Activated T-cell treated with anti-CD3 and anti-CD28 coated beads, Interleukin-2, amount 50 U/mL, for 72 hours (primary cell): Measurements from ENCODE around the gene CARNS1. TPM values are rescaled to one million over a fixed set of nuclear protein-coding genes. Genes with fewer than 3 reads are reported as not detected.

Experiments used
- ATAC-seq, 2 donors: fragments of 150-1000 bp; cut with Tn5 transposase; replicated peaks in 1 of 2; 2 replicates each; pipeline ENCODE4 v1.10.0; 2021; ENCODE audit warnings: moderate library complexity in 2 of 2, mild to moderate bottlenecking in 1 of 2
- DNase-seq, 2 donors: peaks; one replicate each; pipeline ENCODE4 v3.0.0; 2021 to 2022; ENCODE audit warnings: mixed read lengths in 1 of 2
- H3K27ac Mint-ChIP-seq: one replicate; pipeline ENCODE4 v1.8.0; 2022; ENCODE audit warnings: mild to moderate bottlenecking, moderate library complexity, mixed read lengths
- H3K27me3 Mint-ChIP-seq: one replicate; pipeline ENCODE4 v1.8.0; 2022; ENCODE audit warnings: low read depth, mixed read lengths
- H3K36me3 Mint-ChIP-seq, 2 donors: one replicate each; pipeline ENCODE4 v1.8.0; 2022; ENCODE audit warnings: mixed read lengths in 2 of 2, mild to moderate bottlenecking in 1 of 2; ENCODE audit not compliant: insufficient read depth in 2 of 2
- H3K4me1 Mint-ChIP-seq: one replicate; pipeline ENCODE4 v1.8.0; 2022; ENCODE audit warnings: low read depth, mixed read lengths
- H3K4me3 Mint-ChIP-seq, 2 donors: one replicate each; pipeline ENCODE4 v1.8.0; 2022; ENCODE audit warnings: mild to moderate bottlenecking in 2 of 2, mixed read lengths in 2 of 2, moderate library complexity in 2 of 2
- H3K9me3 Mint-ChIP-seq, 2 donors: one replicate each; pipeline ENCODE4 v1.8.0; 2022; ENCODE audit warnings: mixed read lengths in 2 of 2
- total RNA-seq, 2 donors: library from RNA; stranded (reverse); gene quantifications; one replicate each; pipeline ENCODE4 v1.2.3, GENCODE V29; 2022

The CARNS1 gene
- total RNA-seq, 2 donors from 2014 or later = 3.8 to 5.0 TPM

DNA sequence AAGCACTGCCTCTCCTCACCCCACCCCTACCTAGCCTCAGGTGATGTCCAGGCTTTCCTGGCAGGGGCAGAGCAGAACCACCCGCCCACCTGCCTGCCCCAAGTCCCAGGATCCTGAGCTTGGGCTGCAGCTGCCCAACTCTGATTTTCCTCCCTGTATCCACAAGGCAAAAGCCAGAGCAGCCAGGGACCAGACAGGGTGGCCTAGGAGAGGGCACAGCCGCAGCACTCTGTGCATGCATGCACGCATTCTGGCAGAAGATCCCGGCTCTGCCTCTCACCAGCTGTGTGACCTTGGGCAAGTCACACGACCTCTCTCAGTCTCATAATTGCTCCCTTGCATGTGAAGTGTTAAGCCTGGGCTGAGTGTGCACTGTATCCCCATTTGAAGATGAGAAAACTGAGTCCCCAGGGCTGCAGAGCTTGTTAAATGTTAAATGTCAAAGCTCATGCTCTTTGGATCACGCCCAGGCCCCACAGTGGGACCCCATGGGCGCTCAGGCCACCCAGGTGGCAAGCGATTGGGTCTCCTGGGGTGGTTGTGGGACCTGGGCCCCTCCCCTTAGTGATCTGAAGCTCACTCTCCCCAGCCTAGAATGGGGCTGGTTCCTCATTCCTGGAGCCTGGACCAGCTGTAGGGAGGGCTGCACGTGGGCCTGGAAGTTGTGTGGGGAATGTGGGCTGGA lies 2.8 kb upstream of the CARNS1 start:
- no peaks in the 10 kb centered on the region for H3K27me3 Mint-ChIP-seq
- H3K9me3 Mint-ChIP-seq = no peaks in the 10 kb centered on the region
- peak overlapping the region; percentile 13 to 29 for H3K4me3 Mint-ChIP-seq
- no peak for ATAC-seq
- peaks cover 78% of the 10 kb centered on the region for H3K4me1 Mint-ChIP-seq
- H3K36me3 Mint-ChIP-seq = peaks cover 0 to 2% of the 10 kb centered on the region in 2 donors
- peak overlapping the region; percentile 38 for H3K27ac Mint-ChIP-seq
- no peak for DNase-seq

DNA sequence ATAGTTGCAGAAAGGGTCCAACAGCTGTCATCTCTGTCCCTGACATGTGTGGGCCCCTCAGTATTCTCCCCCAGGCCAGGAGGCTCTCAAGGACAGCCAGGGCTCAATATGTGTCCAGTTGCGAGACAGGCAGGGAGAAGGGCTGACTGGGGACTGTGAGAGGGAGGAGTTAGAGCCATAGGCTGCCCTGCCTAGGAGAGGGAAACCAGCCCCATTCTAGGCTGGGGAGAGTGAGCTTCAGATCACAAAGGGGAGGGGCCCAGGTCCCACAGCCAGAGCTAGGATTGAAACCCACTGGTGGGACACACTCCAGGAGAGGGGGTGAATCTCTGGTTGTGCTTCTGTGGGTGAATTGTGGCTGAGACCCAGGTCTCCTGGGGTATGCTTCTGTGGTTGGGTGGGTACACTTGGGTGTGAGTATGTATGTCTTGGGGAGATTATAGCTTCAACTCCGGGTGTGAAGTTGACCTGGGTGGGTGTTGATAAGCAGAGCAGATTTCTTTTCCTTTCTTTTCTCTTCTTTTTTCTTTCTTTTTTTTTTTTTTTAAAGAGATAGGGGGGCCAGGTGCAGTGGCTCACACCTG lies 2.1 kb upstream of the CARNS1 start:
- Mint-ChIP-seq H3K27me3 (no peaks in the 10 kb centered on the region), H3K4me1 (peaks cover 78% of the 10 kb centered on the region), H3K9me3 (no peaks in the 10 kb centered on the region), H3K4me3 (peak overlapping the region; percentile 10 to 32), H3K36me3 (peaks cover 0 to 2% of the 10 kb centered on the region in 2 donors), H3K27ac (peak overlapping the region; percentile 22)
- no peak for ATAC-seq
- DNase-seq = no peak

DNA sequence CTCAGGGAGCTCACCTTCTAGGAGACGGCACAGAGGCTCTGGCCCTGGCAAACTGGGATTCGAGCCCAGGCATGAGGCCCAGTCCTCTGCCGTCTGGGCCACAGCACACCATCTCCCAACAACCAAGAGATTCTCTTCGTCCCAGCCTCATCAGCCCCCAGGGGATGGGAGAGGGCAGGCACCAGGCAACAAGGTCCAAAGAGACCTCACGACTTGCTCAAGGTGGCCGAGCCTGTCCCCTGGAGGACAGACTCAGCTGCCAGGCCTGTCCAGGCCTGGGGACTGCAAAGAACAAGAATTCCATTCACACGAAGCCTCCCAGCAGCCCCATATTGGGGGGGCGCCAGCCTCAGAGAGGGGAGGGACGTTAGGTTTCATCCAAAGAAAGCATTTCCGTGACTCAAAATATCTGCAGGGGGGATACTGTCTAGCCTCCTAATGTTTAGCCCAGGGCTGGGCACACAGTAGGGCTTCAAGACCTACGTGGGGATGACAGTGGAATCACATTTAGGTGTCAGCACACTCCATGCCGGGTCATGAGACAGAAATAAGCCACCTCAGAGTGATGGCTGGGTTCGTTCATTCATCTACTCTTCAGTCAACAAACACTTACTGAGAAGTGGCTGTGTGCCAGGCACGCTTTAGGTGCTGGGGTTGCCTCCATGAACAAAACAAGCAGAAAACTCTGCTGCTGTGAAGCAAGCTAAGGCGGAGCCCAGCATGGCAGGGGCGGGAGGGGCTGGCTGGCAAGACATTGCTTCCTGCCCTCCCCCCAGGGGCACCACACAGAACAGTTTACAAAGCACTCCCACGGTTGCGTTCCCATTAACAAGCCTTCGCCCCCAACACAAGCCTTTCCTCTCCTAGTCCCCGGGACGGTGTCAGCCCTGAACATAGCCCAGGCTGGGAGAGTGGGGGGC lies 1.2 kb downstream of the CARNS1 start:
- DNase-seq = peak in 1 of 2 donors; percentile 63
- ATAC-seq = peak; percentile 1 to 3
- Mint-ChIP-seq H3K27me3 (no peaks in the 10 kb centered on the region), H3K4me1 (peaks cover 74% of the 10 kb centered on the region), H3K9me3 (no peaks in the 10 kb centered on the region), H3K4me3 (peak overlapping the region; percentile 72 to 83), H3K27ac (peak overlapping the region; percentile 21), H3K36me3 (no peaks in the 10 kb centered on the region)

DNA sequence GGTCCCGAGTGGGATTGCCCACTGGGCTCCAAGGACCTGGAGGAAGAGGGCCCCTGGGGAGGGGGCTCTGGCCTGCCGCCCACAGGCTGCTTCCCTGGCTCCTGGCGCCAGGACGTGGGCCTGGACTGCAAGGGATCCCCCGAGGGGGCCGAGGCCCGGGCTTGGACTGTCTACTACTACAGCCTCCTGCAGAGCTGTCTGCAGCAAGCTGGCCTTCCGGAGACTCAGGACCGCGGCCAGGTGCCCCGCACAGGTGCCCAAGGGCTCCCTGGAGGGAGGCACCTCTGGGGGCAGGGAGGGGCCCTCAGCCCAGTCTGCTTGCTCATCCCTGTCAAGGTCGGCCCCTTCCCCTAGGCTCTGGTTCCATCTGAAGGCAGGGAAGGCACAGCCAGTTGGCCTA lies 1.9 kb downstream of the CARNS1 start:
- ATAC-seq (no peak), DNase-seq (no peak)
- Mint-ChIP-seq H3K4me3 (peak overlapping the region in 1 of 2 donors; percentile 88), H3K27me3 (no peaks in the 10 kb centered on the region), H3K36me3 (no peaks in the 10 kb centered on the region), H3K27ac (no peak overlapping the region), H3K9me3 (no peaks in the 10 kb centered on the region), H3K4me1 (peaks cover 66% of the 10 kb centered on the region)

DNA sequence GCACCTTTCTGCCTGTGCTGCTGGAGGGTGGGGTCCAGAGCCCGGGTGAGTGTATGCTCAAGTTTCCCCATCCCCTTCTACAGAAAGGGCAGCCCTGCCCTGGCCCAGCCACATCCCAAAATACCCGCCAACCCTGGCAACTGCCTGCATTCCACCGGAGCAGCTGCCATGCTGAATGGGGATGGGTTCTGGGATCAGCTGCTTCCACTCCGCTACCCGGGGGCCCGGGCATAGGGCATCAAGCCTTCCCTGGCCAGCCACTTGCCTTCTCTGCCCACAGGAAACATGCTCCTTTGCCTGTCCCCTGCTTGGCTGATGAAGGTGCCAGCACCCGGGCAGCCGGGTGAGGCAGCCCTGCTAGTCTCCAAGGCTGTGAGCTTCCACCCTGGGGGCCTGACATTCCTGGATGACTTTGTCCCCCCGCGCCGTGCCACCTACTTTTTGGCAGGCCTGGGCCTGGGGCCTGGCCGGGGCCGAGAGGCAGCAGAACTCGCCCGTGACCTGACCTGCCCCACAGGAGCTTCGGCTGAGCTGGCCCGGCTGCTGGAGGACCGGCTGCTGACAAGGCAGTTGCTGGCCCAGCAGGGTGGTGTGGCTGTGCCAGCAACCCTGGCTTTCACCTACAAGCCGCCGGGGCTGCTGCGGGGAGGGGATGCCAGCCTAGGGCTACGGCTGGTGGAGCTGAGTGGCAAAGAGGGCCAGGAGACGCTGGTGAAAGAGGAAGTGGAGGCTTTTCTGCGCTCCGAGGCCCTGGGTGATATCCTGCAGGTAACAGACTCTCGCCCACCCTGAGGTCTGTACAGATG lies 3.2 kb downstream of the CARNS1 start:
- peak in 1 of 2 donors; percentile 56 for DNase-seq
- ATAC-seq = no peak
- Mint-ChIP-seq H3K4me3 (peak overlapping the region; percentile 86 to 88), H3K27me3 (no peaks in the 10 kb centered on the region), H3K36me3 (no peaks in the 10 kb centered on the region), H3K27ac (no peak overlapping the region), H3K9me3 (no peaks in the 10 kb centered on the region), H3K4me1 (peaks cover 63% of the 10 kb centered on the region)

DNA sequence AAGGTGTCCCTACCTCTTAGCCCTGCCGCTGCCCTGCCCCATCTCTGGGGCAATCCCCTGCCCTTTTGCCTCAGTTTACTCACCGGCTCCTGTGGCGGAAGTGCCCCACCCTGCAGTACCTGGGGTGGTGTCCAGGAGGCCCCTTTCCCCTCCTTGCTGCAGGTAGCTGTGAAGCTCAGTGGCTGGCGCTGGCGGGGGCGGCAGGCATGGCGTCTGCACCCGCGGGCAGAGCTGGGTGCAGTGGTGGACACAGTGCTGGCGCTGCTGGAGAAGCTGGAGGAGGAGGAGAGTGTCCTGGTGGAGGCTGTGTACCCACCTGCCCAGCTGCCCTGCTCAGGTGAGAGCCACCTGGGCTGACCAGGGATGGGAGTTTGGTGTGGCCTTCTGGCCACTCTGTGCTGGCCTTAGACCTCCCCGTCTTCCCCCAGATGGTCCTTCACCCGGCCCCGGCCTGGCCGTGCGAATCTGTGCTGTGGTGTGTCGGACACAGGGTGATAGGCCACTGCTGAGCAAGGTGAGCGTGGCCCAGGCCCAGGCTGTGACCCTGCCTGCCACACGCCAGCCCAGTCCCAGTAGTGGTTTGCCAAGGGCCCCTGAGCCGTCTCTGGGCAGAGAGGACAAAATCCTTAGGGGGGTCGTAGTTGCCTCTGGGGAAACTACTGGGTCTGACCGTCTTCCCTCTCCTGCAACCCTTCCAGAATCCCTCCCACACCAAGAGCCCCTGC lies 4.0 kb downstream of the CARNS1 start:
- H3K4me3 Mint-ChIP-seq = peak overlapping the region; percentile 86 to 88
- H3K4me1 Mint-ChIP-seq = peaks cover 56% of the 10 kb centered on the region
- no peak overlapping the region for H3K27ac Mint-ChIP-seq
- no peaks in the 10 kb centered on the region for H3K27me3 Mint-ChIP-seq
- H3K9me3 Mint-ChIP-seq = no peaks in the 10 kb centered on the region
- ATAC-seq (no peak), DNase-seq (no peak)
- H3K36me3 Mint-ChIP-seq = no peaks in the 10 kb centered on the region

DNA sequence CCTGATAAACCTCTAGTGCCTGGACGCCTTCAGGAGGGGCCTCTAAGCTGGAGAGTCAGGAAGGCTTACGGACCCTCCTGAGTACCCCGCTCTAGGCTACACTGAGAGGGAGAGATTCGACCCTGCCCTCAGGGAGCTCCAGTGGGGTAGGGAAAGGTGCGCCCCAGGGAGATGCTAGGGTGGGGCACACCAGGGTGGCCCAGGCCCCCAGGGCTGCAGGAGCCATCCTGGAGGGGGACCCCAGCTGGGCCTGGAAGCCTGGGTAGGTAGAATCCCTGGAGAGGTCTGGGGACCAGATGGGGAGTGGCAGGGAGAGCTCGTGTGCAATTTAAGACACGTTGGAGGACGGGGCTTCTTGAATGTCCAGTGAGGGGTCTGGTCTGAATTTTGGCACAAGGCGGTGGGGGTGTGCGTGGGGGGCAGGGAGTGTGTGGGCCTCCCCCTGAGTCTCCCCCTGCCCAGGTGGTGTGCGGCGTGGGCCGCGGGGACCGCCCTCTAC lies 4.7 kb downstream of the CARNS1 start:
- no peak overlapping the region for H3K27ac Mint-ChIP-seq
- DNase-seq (no peak), ATAC-seq (no peak)
- H3K4me3 Mint-ChIP-seq = peak overlapping the region; percentile 86 to 88
- no peaks in the 10 kb centered on the region for H3K9me3 Mint-ChIP-seq
- no peaks in the 10 kb centered on the region for H3K36me3 Mint-ChIP-seq
- H3K27me3 Mint-ChIP-seq = no peaks in the 10 kb centered on the region
- H3K4me1 Mint-ChIP-seq = peaks cover 56% of the 10 kb centered on the region

DNA sequence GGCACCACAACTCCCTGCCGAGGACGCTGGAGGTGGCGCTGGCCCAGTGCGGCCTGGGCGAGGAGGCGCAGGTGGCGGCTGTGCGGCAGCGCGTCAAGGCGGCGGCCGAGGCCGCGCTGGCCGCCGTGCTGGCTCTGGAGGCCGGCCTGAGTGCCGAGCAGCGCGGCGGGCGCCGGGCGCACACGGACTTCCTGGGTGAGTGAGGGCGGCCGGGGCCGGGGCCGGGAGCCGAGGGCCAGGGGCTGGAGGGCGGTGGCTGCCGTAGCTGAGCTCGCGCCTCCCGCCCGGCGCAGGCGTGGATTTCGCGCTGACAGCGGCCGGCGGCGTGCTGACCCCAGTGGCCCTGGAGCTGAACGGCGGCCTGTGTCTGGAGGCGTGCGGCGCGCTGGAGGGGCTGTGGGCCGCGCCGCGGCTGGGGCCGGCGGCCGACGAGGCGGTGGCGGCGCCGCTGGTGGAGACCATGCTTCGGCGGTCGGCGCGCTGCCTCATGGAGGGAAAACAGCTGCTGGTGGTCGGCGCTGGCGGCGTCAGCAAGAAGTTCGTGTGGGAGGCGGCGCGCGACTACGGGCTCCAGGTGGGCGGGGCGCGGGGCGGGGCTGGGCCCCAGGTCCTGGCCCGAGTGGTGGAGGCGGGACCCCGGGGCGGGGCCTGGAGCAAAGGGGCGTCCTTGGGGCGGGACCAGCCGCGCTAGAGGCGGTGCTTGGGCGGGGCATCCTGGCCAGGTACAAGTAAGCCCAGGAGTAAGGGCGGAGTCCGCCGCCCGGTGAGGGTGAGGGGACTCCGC lies 5.4 kb downstream of the CARNS1 start:
- H3K4me3 Mint-ChIP-seq = peak overlapping the region; percentile 86 to 88
- ATAC-seq = peak; percentile 91
- no peaks in the 10 kb centered on the region for H3K36me3 Mint-ChIP-seq
- peaks cover 56% of the 10 kb centered on the region for H3K4me1 Mint-ChIP-seq
- H3K27ac Mint-ChIP-seq = no peak overlapping the region
- H3K27me3 Mint-ChIP-seq = no peaks in the 10 kb centered on the region
- H3K9me3 Mint-ChIP-seq = no peaks in the 10 kb centered on the region
- peak; percentile 97 to 100 for DNase-seq

DNA sequence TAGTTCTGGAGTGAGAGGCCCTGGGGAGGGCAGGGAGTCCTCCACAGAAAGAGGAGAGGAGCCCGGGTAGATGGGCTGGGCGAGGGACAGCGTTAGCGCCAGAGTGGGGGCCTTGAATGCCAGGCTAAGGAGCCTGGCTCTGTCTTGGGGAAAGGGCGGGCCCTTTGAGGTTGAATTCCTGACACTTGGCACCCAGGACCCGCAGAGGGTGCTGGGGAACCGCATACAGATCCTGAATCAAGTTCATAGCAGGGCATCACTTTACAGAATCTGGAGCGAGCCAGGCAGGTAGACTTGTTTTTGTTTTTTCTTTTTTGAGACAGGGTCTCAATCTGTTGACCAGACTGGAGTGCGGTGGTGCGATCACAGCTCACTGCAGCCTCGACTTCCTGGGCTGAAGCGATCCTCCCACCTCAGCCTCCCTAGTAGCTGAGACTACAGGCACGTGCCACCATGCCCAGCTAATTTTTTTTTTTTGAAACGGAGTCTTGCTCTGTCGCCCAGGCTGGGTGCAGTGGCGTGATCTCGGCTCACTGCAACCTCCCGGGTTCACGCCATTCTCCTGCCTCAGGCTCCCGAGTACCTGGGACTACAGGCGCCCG lies 6.1 kb downstream of the CARNS1 start:
- Mint-ChIP-seq H3K27ac (no peak overlapping the region), H3K4me1 (peaks cover 51% of the 10 kb centered on the region), H3K4me3 (peak overlapping the region; percentile 74 to 83), H3K27me3 (no peaks in the 10 kb centered on the region), H3K36me3 (no peaks in the 10 kb centered on the region), H3K9me3 (no peaks in the 10 kb centered on the region)
- DNase-seq (no peak), ATAC-seq (no peak)

DNA sequence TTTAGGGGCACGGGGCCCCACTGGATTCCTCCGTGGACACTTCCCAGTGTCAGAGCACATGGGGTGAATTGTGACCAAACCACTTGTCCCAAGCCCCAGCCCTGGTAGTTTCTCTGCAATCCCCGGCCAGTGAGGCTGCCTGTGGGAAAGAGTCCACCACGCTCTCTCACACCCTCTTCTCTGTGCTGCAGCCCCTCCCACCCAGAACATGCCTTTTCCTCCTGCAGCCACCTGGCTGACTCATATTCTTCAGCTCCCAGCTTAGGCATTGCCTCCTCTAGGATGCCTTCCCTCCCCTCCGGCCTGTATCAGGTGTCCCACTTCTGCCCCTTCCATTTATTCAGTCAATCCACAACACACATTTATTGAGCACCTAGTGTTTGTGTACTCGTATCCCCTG lies 7.4 kb downstream of the CARNS1 start:
- H3K36me3 Mint-ChIP-seq = no peaks in the 10 kb centered on the region
- H3K27me3 Mint-ChIP-seq = no peaks in the 10 kb centered on the region
- ATAC-seq = no peak
- H3K9me3 Mint-ChIP-seq = no peaks in the 10 kb centered on the region
- H3K4me3 Mint-ChIP-seq = no peak overlapping the region
- H3K4me1 Mint-ChIP-seq = peaks cover 51% of the 10 kb centered on the region
- no peak for DNase-seq
- no peak overlapping the region for H3K27ac Mint-ChIP-seq

DNA sequence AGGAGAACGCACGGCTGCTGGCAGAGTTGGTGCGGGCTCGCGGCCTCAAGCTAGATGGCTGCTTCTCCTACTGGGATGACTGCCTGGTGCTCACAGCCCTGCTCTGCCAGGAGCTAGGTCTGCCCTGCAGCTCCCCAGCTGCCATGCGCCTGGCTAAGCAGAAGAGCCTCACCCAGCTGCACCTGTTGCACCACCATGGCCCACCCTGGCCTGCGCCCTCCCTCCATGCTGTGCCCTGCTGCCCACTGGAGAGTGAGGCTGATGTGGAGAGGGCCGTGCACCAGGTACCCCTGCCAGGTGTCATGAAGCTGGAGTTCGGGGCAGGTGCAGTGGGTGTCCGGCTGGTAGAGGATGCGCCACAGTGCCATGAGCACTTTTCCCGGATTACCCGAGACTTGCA lies 8.0 kb downstream of the CARNS1 start:
- peaks cover 46% of the 10 kb centered on the region for H3K4me1 Mint-ChIP-seq
- no peaks in the 10 kb centered on the region for H3K27me3 Mint-ChIP-seq
- DNase-seq (no peak), ATAC-seq (no peak)
- H3K27ac Mint-ChIP-seq = no peak overlapping the region
- H3K36me3 Mint-ChIP-seq = no peaks in the 10 kb centered on the region
- H3K4me3 Mint-ChIP-seq = no peak overlapping the region
- H3K9me3 Mint-ChIP-seq = no peaks in the 10 kb centered on the region
